H9 (cell line): Measurements from ENCODE around the gene TRIM40. TPM values are rescaled to one million over a fixed set of nuclear protein-coding genes. Genes with fewer than 3 reads are reported as not detected.

ENCODE experiments used
- DNase-seq: peaks from one replicate; pipeline ENCODE4 v3.0.0-alpha.2; 2017
- H2AFZ ChIP-seq: one replicate; pipeline ENCODE4 v1.6.1; 2013; ENCODE audit warnings: mild to moderate bottlenecking, low read length, control low read depth, moderate library complexity
- H2AK5ac ChIP-seq: 2 replicates; pipeline ENCODE4 v1.6.1; 2013; ENCODE audit warnings: low read length, control low read depth, mixed read lengths; ENCODE audit not compliant: insufficient read length
- H2BK120ac ChIP-seq: one replicate; pipeline ENCODE4 v1.6.1; 2013; ENCODE audit warnings: low read depth, mild to moderate bottlenecking, low read length, control low read depth, inconsistent platforms; ENCODE audit not compliant: poor library complexity, severe bottlenecking
- H2BK12ac ChIP-seq: 2 replicates; pipeline ENCODE4 v1.6.1; 2013; ENCODE audit warnings: low read length, control low read depth, mixed read lengths, low read depth; ENCODE audit not compliant: insufficient read length
- H2BK15ac ChIP-seq: 2 replicates; pipeline ENCODE4 v1.6.1; 2013; ENCODE audit warnings: low read depth, low read length, control low read depth
- H2BK20ac ChIP-seq: one replicate; pipeline ENCODE4 v1.6.1; 2013; ENCODE audit warnings: low read depth, mild to moderate bottlenecking, low read length, control low read depth, inconsistent platforms; ENCODE audit not compliant: poor library complexity, severe bottlenecking
- H2BK5ac ChIP-seq: 2 replicates; pipeline ENCODE4 v1.6.1; 2013; ENCODE audit warnings: low read length, control low read depth, mixed read lengths; ENCODE audit not compliant: insufficient read length
- H3K14ac ChIP-seq: 2 replicates; pipeline ENCODE4 v1.6.1; 2013; ENCODE audit warnings: low read length, control low read depth; ENCODE audit not compliant: insufficient read depth
- H3K18ac ChIP-seq: 2 replicates; pipeline ENCODE4 v1.6.1; 2013; ENCODE audit warnings: low read depth, mild to moderate bottlenecking, mixed read lengths, low read length, control low read depth; ENCODE audit not compliant: insufficient read length
- H3K23ac ChIP-seq: 2 replicates; pipeline ENCODE4 v1.6.1; 2013; ENCODE audit warnings: low read length, control low read depth, mixed read lengths, low read depth; ENCODE audit not compliant: insufficient read length
- H3K23me2 ChIP-seq: 2 replicates; pipeline ENCODE4 v1.6.1; 2013; ENCODE audit warnings: low read depth, mild to moderate bottlenecking, mixed read lengths, low read length, control low read depth; ENCODE audit not compliant: insufficient read length, poor library complexity, severe bottlenecking
- H3K27ac ChIP-seq: 2 replicates; pipeline ENCODE4 v1.5.1; 2013; ENCODE audit warnings: low read length, control low read depth, mixed read lengths, low read depth; ENCODE audit not compliant: insufficient read length
- H3K27me3 ChIP-seq: 2 replicates; pipeline ENCODE4 v1.6.1; 2013; ENCODE audit warnings: low read length, control low read depth, inconsistent platforms; ENCODE audit not compliant: insufficient read depth
- H3K4ac ChIP-seq: 2 replicates; pipeline ENCODE4 v1.6.1; 2013; ENCODE audit warnings: low read depth, mild to moderate bottlenecking, control low read depth, inconsistent platforms, low read length, moderate library complexity
- H3K4me1 ChIP-seq: 2 replicates; pipeline ENCODE4 v1.6.1; 2013; ENCODE audit warnings: low read length, control low read depth, inconsistent platforms; ENCODE audit not compliant: insufficient read depth
- H3K4me2 ChIP-seq: 2 replicates; pipeline ENCODE4 v1.6.1; 2013; ENCODE audit warnings: low read length, control low read depth, mixed read lengths; ENCODE audit not compliant: insufficient read length, insufficient read depth
- H3K56ac ChIP-seq: 2 replicates; pipeline ENCODE4 v1.6.1; 2013; ENCODE audit warnings: low read depth, mild to moderate bottlenecking, mixed read lengths, low read length, control low read depth; ENCODE audit not compliant: insufficient read length
- H3K79me1 ChIP-seq: 2 replicates; pipeline ENCODE4 v1.6.1; 2013; ENCODE audit warnings: low read depth, mild to moderate bottlenecking, moderate library complexity, low read length, control low read depth, inconsistent platforms; ENCODE audit not compliant: insufficient read depth, poor library complexity, severe bottlenecking
- H3K79me2 ChIP-seq: 2 replicates; pipeline ENCODE4 v1.6.1; 2013; ENCODE audit warnings: low read length, control low read depth, inconsistent platforms; ENCODE audit not compliant: insufficient read depth
- H3K9ac ChIP-seq: 2 replicates; pipeline ENCODE4 v1.6.1; 2013; ENCODE audit warnings: low read length, control low read depth, mixed read lengths; ENCODE audit not compliant: insufficient read length; ENCODE audit errors: extremely low read depth
- H3K9me3 ChIP-seq: one replicate; pipeline ENCODE4 v1.6.1; 2013; ENCODE audit warnings: low read depth, low read length, inconsistent platforms; ENCODE audit not compliant: control insufficient read depth
- H3T11ph ChIP-seq: one replicate; pipeline ENCODE4 v1.6.1; 2013; ENCODE audit warnings: mild to moderate bottlenecking, low read length, control low read depth, inconsistent platforms
- H4K20me1 ChIP-seq: one replicate; pipeline ENCODE4 v1.6.1; 2013; ENCODE audit not compliant: control insufficient read depth, insufficient read length, insufficient read depth
- H4K5ac ChIP-seq: 2 replicates; pipeline ENCODE4 v1.6.1; 2013; ENCODE audit warnings: low read depth, mild to moderate bottlenecking, mixed read lengths, low read length, control low read depth; ENCODE audit not compliant: insufficient read length
- H4K8ac ChIP-seq: replicated peaks from 2 replicates; pipeline ENCODE4 v1.6.1; 2013; ENCODE audit warnings: low read length, control low read depth, mixed read lengths, low read depth; ENCODE audit not compliant: insufficient read length
- H4K91ac ChIP-seq: 2 replicates; pipeline ENCODE4 v1.6.1; 2013; ENCODE audit warnings: low read depth, mild to moderate bottlenecking, moderate library complexity, mixed read lengths, low read length, control low read depth; ENCODE audit not compliant: insufficient read length
- H3K27ac Mint-ChIP-seq, 3 experiments: 2 replicates in 2 of 3; 3 replicates in 1 of 3; pipeline ENCODE4 v1.8.0; 2020 to 2021; ENCODE audit warnings: mixed read lengths in 3 of 3, mild to moderate bottlenecking in 1 of 3, moderate library complexity in 1 of 3
- H3K27me3 Mint-ChIP-seq: 2 replicates; pipeline ENCODE4 v1.8.0; 2021; ENCODE audit warnings: low read depth, mild to moderate bottlenecking, moderate library complexity, mixed read lengths
- H3K36me3 Mint-ChIP-seq, 3 experiments: 2 replicates in 2 of 3; 3 replicates in 1 of 3; pipeline ENCODE4 v1.8.0; 2020 to 2021; ENCODE audit warnings: low read depth in 3 of 3, mixed read lengths in 3 of 3; ENCODE audit not compliant: insufficient read depth in 1 of 3
- H3K4me1 Mint-ChIP-seq, 2 experiments: 2 replicates each; pipeline ENCODE4 v1.8.0; 2020; ENCODE audit warnings: mixed read lengths in 2 of 2
- H3K4me3 Mint-ChIP-seq, 2 experiments: 2 replicates in 1 of 2; 3 replicates in 1 of 2; pipeline ENCODE4 v1.8.0; 2020 to 2021; ENCODE audit warnings: mild to moderate bottlenecking in 2 of 2, mixed read lengths in 2 of 2, moderate library complexity in 1 of 2
- H3K9me3 Mint-ChIP-seq, 2 experiments: 2 replicates in 1 of 2; 3 replicates in 1 of 2; pipeline ENCODE4 v1.8.0; 2020; ENCODE audit warnings: mild to moderate bottlenecking in 2 of 2, mixed read lengths in 2 of 2, moderate library complexity in 1 of 2
- WGBS: extraction: QIAGEN DNeasy Blood & Tissue Kit; methylation state at CpG from one replicate; pipeline ENCODE4 v1.1.7; 2013; ENCODE audit warnings: missing lambda C conversion rate, low lambda C conversion rate, mixed read lengths; ENCODE audit not compliant: insufficient read length; ENCODE audit errors: extremely low coverage; 5-methylcytosine and 5-hydroxymethylcytosine counted together
- total RNA-seq: library from RNA; stranded (reverse); gene quantifications from 2 replicates; pipeline ENCODE4 v1.2.1, GENCODE V29; 2021
- TF ChIP-seq, protein P1 (sequence below): fragments of 200-600 bp; sonication (generic); conservative IDR thresholded peaks from 3 replicates; pipeline ENCODE4 v1.8.0; 2021; ENCODE audit warnings: antibody characterized with exemption, mild to moderate bottlenecking

The TRIM40 gene
- total RNA-seq, 1 experiment from 2014 or later = not detected

DNA sequence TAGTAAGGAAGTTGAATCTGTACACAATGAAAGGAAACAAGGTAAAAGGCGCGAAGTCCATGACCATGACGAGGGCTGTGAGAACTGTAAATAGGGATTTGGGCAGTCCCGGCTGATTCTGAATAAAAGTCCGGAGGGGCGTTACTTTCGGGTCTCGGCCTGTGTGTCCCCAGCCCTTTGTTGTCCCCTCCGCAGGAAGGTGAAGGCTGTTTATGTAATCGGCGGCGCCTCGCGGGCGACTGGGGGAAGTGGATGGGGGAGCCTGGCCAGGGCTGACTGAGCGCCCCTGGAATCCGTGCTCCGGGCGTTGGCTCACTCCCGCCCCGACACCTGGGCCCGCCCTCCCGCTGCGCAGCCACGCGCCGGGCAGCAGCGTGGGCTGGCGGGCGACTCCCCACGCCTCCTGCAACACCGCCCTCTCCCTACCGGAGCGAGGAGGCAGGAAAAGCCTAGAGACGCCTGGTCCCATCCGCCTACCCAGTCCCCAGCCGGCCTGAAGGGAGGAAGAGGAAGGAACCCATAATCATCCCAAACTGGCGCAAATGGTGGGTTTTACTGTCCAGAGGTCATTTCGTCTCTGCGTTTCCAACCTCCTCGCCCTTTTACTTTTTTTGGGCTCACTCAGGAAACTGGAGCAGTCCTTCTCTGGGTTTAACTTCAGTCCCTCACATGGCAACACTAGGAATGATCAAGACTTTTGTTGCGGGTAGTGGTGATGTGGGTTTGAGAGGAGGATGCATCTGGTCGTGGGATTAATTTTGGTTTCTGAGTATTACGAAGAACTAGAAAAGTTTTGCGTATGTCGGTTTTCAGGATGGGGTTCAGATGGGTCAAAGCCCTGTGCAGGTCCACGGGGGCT lies 35.1 kb upstream of the TRIM40 start:
- no peak overlapping the region for H2BK5ac ChIP-seq
- H3K56ac ChIP-seq = no peak overlapping the region
- Mint-ChIP-seq H3K27ac (no peak overlapping the region), H3K27me3 (peaks cover 96% of the 10 kb centered on the region), H3K9me3 (peaks cover 0 to 5% of the 10 kb centered on the region in 2 experiments; a peak in 3 of 5 replicates), H3K4me1 (peaks cover 37 to 39% of the 10 kb centered on the region in 2 experiments), H3K36me3 (peaks cover 0 to 2% (median 0%) of the 10 kb centered on the region in 3 experiments; a peak in 1 of 7 replicates), H3K4me3 (peak overlapping the region; percentile 52 to 83)
- H3K9me3 ChIP-seq = no peaks in the 10 kb centered on the region
- peak; percentile 61 for DNase-seq
- no peak overlapping the region for H2AFZ ChIP-seq
- H4K20me1 ChIP-seq = no peaks in the 10 kb centered on the region
- H2BK20ac ChIP-seq = no peak overlapping the region
- peak overlapping the region; percentile 52 for H3K18ac ChIP-seq
- no peak overlapping the region for H3K4ac ChIP-seq
- TF ChIP-seq, protein P1, sequence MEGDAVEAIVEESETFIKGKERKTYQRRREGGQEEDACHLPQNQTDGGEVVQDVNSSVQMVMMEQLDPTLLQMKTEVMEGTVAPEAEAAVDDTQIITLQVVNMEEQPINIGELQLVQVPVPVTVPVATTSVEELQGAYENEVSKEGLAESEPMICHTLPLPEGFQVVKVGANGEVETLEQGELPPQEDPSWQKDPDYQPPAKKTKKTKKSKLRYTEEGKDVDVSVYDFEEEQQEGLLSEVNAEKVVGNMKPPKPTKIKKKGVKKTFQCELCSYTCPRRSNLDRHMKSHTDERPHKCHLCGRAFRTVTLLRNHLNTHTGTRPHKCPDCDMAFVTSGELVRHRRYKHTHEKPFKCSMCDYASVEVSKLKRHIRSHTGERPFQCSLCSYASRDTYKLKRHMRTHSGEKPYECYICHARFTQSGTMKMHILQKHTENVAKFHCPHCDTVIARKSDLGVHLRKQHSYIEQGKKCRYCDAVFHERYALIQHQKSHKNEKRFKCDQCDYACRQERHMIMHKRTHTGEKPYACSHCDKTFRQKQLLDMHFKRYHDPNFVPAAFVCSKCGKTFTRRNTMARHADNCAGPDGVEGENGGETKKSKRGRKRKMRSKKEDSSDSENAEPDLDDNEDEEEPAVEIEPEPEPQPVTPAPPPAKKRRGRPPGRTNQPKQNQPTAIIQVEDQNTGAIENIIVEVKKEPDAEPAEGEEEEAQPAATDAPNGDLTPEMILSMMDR = no peak
- no peak overlapping the region for H4K5ac ChIP-seq
- H3K9ac ChIP-seq = no peak overlapping the region
- H3K23me2 ChIP-seq = peaks cover 22% of the 10 kb centered on the region
- H3K27me3 ChIP-seq = peaks cover 36% of the 10 kb centered on the region; the same call in 1 of the 2 replicates
- H2BK12ac ChIP-seq = no peak overlapping the region
- H3K4me2 ChIP-seq = peak overlapping the region; percentile 95
- no peak overlapping the region for H2AK5ac ChIP-seq
- H2BK120ac ChIP-seq = no peak overlapping the region
- no peak overlapping the region for H4K91ac ChIP-seq
- no peak overlapping the region for H3K27ac ChIP-seq
- no peak overlapping the region for H2BK15ac ChIP-seq
- H3K79me1 ChIP-seq = no peaks in the 10 kb centered on the region
- peaks cover 5% of the 10 kb centered on the region; the same call in 1 of the 2 replicates for H3K4me1 ChIP-seq
- H4K8ac ChIP-seq = no peak overlapping the region
- 0 out of 2 replicates have a peak overlapping the region, but pooled peaks have one; percentile 27 for H3K14ac ChIP-seq
- no peak overlapping the region for H3T11ph ChIP-seq
- H3K23ac ChIP-seq = no peak overlapping the region
- H3K79me2 ChIP-seq = no peaks in the 10 kb centered on the region
- no CpG with 5 or more reads among the region's 47 CpGs for WGBS
